MM.1S (cell line): ENCODE data around the gene ZNF609.

Experiments
- DNase-seq: peaks from one replicate; pipeline ENCODE4 v3.0.0-alpha.2; 2015
- H2AFZ ChIP-seq: fragments of 300-600 bp; sonication (generic); 2 replicates; pipeline ENCODE4 v1.6.0; 2016; ENCODE audit warnings: antibody characterized with exemption, low read length
- H3F3A ChIP-seq: fragments of 300-600 bp; sonication (generic); 2 replicates; pipeline ENCODE4 v1.6.1; 2016; ENCODE audit warnings: mild to moderate bottlenecking, antibody characterized with exemption, low read length, moderate library complexity, mixed read lengths; ENCODE audit not compliant: insufficient read depth
- H3K27ac ChIP-seq: fragments of 300-600 bp; sonication (generic); 2 replicates; pipeline ENCODE4 v1.5.1; 2016; ENCODE audit warnings: mild to moderate bottlenecking, low read length
- H3K27me3 ChIP-seq: fragments of 300-600 bp; sonication (generic); replicated peaks from 2 replicates; pipeline ENCODE4 v1.6.0; 2016; ENCODE audit warnings: low read length; ENCODE audit not compliant: insufficient read depth
- H3K36me3 ChIP-seq: fragments of 300-600 bp; sonication (generic); replicated peaks from 2 replicates; pipeline ENCODE4 v1.6.1; 2016; ENCODE audit warnings: mild to moderate bottlenecking, low read length, mixed read lengths; ENCODE audit not compliant: insufficient read depth
- H3K4me1 ChIP-seq: fragments of 300-600 bp; sonication (generic); 2 replicates; pipeline ENCODE4 v1.6.1; 2016; ENCODE audit warnings: low read length, mixed read lengths
- H3K4me2 ChIP-seq: fragments of 300-600 bp; sonication (generic); 2 replicates; pipeline ENCODE4 v1.6.0; 2016; ENCODE audit warnings: low read depth, low read length
- H3K4me3 ChIP-seq: fragments of 300-600 bp; sonication (generic); 2 replicates; pipeline ENCODE4 v1.5.1; 2016; ENCODE audit warnings: low read length, mixed read lengths
- H3K79me2 ChIP-seq: fragments of 300-600 bp; sonication (generic); 2 replicates; pipeline ENCODE4 v1.6.1; 2016; ENCODE audit warnings: mixed run types, low read length, mixed read lengths
- H3K9ac ChIP-seq: fragments of 300-600 bp; sonication (generic); 2 replicates; pipeline ENCODE4 v1.6.1; 2016; ENCODE audit warnings: low read length, mixed read lengths
- H3K9me2 ChIP-seq: fragments of 300-600 bp; sonication (generic); replicated peaks from 2 replicates; pipeline ENCODE4 v1.6.1; 2016; ENCODE audit warnings: mild to moderate bottlenecking, low read length, mixed read lengths; ENCODE audit not compliant: insufficient read depth
- H3K9me3 ChIP-seq: fragments of 300-600 bp; sonication (generic); replicated peaks from 2 replicates; pipeline ENCODE4 v1.6.1; 2016; ENCODE audit warnings: mild to moderate bottlenecking, low read length, mixed read lengths; ENCODE audit not compliant: insufficient read depth
- H4K20me1 ChIP-seq: fragments of 300-600 bp; sonication (generic); 2 replicates; pipeline ENCODE4 v1.6.1; 2016; ENCODE audit warnings: mild to moderate bottlenecking, low read length, moderate library complexity, mixed read lengths; ENCODE audit not compliant: insufficient read depth
- EZH2 ChIP-seq: fragments of 300-600 bp; sonication (generic); optimal IDR thresholded peaks from 2 replicates; pipeline ENCODE3; 2017; ENCODE audit warnings: low read depth, mild to moderate bottlenecking, antibody characterized with exemption, low read length, mixed read lengths
- EZH2phosphoT487 ChIP-seq: fragments of 300-600 bp; sonication (generic); IDR thresholded peaks from 2 replicates; pipeline ENCODE4 v1.6.1; 2018; ENCODE audit warnings: antibody characterized with exemption, low read length
- TF ChIP-seq, protein P1 (sequence below): fragments of 300-600 bp; sonication (generic); IDR thresholded peaks from 2 replicates; pipeline ENCODE4 v1.5.1; 2016; ENCODE audit warnings: antibody characterized with exemption, low read length, mixed read lengths

Gene ZNF609

DNA sequence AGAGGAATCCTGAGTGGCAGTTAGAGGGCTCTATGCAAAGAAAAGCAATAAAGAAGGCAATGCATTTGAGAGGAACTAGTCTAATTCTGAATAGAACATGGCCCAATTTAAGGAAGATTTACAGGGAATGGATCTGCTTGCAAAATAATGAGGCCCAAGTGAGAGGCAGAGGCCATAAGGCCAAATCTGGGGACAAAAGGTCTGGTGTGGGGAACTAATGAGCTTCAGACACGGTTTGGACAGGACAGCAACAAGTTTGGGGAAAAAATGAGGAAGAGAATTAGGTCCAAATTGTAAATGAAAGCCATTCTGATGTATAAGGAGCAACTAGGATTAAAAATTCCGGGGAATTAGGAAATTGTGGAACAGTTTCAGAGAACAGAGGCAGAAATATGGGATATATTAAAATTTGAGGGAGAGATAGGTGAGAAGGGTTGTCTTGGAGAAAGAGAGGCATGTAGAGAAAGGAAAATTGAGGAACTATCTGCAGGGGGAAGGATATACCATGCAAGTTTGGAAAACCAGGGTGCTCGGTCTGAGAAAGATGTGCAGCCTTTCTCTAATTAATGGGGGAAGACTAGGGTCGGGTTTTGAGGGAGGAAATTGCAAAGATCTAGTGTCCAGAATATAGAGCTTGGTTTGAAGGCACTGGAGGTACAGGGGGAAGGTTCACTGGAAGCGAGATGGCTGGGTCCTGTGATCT lies 241.3 kb downstream of the ZNF609 start:
- Histone ChIP-seq H3F3A (peaks cover 5% of the 10 kb centered on the region; the same call in 1 of the 2 replicates), H3K9me2 (no peaks in the 10 kb centered on the region), H3K4me3 (peak overlapping the region; percentile 81), H4K20me1 (no peaks in the 10 kb centered on the region), H3K9ac (peak overlapping the region; percentile 93; the same call in 1 of the 2 replicates), H3K4me2 (peak overlapping the region; percentile 91), H2AFZ (no peak overlapping the region), H3K27ac (no peak overlapping the region), H3K4me1 (peaks cover 26% of the 10 kb centered on the region), H3K36me3 (no peaks in the 10 kb centered on the region), H3K9me3 (no peaks in the 10 kb centered on the region), H3K79me2 (peaks cover 61% of the 10 kb centered on the region), H3K27me3 (no peaks in the 10 kb centered on the region)
- no peak for DNase-seq
- no peak for TF ChIP-seq EZH2
- TF ChIP-seq EZH2phosphoT487 = no peak

DNA sequence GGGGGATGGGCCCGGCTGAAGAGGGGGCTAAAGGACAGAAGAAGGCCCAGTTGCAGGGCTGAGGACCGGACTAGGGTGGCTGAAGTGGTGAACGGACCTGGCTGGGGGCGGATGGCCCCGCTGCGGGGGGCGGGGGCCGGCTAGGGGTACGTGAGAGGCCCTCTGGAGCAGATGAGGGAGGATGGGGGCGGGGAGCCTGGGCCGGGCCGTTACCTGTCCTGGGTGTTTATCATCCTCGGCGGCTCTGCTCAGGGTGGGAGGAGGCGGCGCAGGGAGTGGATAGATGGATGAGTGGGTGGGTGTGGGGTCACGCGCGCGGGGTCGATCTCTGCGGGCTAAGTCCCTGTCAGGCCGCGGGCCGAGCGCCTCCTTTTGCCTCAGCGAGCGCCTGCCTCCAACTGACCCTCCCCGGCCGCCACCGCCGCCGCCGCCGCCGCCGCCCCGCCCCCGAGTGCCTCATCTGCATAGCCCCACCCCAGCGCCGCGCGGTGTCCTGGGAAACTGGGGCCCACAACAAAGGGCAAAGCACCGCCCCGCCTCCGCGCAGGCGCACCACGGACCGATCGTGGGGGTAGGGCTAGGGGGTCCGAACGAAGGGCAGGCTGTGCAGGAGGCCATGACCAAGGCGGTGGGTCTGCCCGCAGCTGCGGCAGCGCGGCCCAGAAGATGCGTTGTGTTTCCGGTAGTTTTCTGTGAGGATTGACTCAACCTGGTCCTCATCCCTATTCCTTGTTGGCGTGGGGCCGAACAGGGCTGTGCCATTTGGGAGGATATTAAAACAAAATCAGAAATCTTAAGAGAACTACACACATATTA lies 242.6 kb downstream of the ZNF609 start:
- peak overlapping the region; percentile 95 for H3K4me2 ChIP-seq
- H3K9ac ChIP-seq = peak overlapping the region; percentile 93
- H3K9me3 ChIP-seq = no peaks in the 10 kb centered on the region
- H3K27me3 ChIP-seq = no peaks in the 10 kb centered on the region
- H2AFZ ChIP-seq = peak overlapping the region; percentile 99
- H3K4me1 ChIP-seq = peaks cover 26% of the 10 kb centered on the region
- peaks cover 5% of the 10 kb centered on the region; the same call in 1 of the 2 replicates for H3F3A ChIP-seq
- no peaks in the 10 kb centered on the region for H4K20me1 ChIP-seq
- peaks cover 49% of the 10 kb centered on the region for H3K79me2 ChIP-seq
- H3K36me3 ChIP-seq = no peaks in the 10 kb centered on the region
- H3K9me2 ChIP-seq = no peaks in the 10 kb centered on the region
- peak; percentile 91 for DNase-seq
- TF ChIP-seq EZH2 = no peak
- H3K27ac ChIP-seq = no peak overlapping the region
- peak overlapping the region; percentile 81 for H3K4me3 ChIP-seq

DNA sequence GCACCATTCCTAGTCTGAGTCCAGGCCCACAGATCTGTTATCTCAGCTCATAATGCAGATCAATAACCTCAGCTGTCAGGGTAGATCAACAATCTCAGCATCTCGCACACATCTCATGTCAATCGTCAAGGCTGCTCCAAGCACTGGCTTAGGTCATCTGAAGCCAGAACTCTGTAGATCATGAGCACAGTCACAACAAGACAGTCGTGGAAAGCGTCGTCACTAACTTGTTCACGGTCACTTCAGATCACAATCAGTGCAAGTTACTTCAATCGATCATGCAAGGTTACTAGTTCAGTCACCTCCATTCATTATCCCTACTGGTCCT lies 243.2 kb downstream of the ZNF609 start:
- Histone ChIP-seq H3F3A (peaks cover 5% of the 10 kb centered on the region; the same call in 1 of the 2 replicates), H3K4me2 (peak overlapping the region; percentile 95), H3K9ac (peak overlapping the region; percentile 93; the same call in 1 of the 2 replicates), H3K79me2 (peaks cover 44% of the 10 kb centered on the region), H4K20me1 (no peaks in the 10 kb centered on the region), H3K9me3 (no peaks in the 10 kb centered on the region), H3K9me2 (no peaks in the 10 kb centered on the region), H3K4me3 (peak overlapping the region; percentile 81), H3K27ac (no peak overlapping the region), H3K27me3 (no peaks in the 10 kb centered on the region), H3K4me1 (peaks cover 26% of the 10 kb centered on the region), H2AFZ (peak overlapping the region; percentile 99), H3K36me3 (no peaks in the 10 kb centered on the region)
- TF ChIP-seq EZH2 (no peak), EZH2phosphoT487 (no peak)
- TF ChIP-seq, protein P1, sequence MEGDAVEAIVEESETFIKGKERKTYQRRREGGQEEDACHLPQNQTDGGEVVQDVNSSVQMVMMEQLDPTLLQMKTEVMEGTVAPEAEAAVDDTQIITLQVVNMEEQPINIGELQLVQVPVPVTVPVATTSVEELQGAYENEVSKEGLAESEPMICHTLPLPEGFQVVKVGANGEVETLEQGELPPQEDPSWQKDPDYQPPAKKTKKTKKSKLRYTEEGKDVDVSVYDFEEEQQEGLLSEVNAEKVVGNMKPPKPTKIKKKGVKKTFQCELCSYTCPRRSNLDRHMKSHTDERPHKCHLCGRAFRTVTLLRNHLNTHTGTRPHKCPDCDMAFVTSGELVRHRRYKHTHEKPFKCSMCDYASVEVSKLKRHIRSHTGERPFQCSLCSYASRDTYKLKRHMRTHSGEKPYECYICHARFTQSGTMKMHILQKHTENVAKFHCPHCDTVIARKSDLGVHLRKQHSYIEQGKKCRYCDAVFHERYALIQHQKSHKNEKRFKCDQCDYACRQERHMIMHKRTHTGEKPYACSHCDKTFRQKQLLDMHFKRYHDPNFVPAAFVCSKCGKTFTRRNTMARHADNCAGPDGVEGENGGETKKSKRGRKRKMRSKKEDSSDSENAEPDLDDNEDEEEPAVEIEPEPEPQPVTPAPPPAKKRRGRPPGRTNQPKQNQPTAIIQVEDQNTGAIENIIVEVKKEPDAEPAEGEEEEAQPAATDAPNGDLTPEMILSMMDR = no peak
- DNase-seq = no peak

DNA sequence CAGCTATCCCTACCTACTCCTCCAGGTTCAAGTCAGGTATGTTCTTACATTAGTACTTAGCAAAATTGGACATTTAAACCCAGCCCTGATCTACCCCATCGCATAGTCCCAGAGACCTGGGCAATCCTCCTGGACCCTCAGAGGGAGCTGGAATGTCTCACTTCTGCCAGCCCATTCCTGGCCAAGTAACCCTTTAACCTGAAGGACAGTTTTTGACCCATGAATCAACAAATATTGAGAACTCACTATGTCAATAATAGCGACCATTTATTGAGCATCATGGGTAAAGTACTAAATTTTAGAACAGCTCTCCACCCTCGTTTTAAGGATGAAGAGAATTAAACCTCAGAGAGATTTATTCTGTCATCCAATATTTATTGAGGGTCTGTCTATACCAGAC lies 244.6 kb downstream of the ZNF609 start:
- DNase-seq = no peak
- Histone ChIP-seq H3K79me2 (peaks cover 30% of the 10 kb centered on the region), H3K27me3 (no peaks in the 10 kb centered on the region), H2AFZ (no peak overlapping the region), H4K20me1 (no peaks in the 10 kb centered on the region), H3F3A (peaks cover 5% of the 10 kb centered on the region; the same call in 1 of the 2 replicates), H3K4me1 (peaks cover 20% of the 10 kb centered on the region), H3K9me2 (no peaks in the 10 kb centered on the region), H3K4me3 (no peak overlapping the region), H3K4me2 (no peak overlapping the region), H3K36me3 (no peaks in the 10 kb centered on the region), H3K9me3 (no peaks in the 10 kb centered on the region), H3K27ac (no peak overlapping the region), H3K9ac (no peak overlapping the region)
- no peak for TF ChIP-seq EZH2
- TF ChIP-seq, protein P1 = no peak
- TF ChIP-seq EZH2phosphoT487 = no peak
